Stimulated activated CD8-positive, alpha-beta memory T cell treated with anti-CD3 and anti-CD28 coated beads, Interleukin-7, amount 100 ng/mL, for 4 hours (primary cell): ENCODE results near the gene GNAQ.

Source experiments
- DNase-seq, 2 donors: peaks; one replicate each; pipeline ENCODE4 v3.0.0-alpha.2; 2020; ENCODE audit warnings: low read depth in 2 of 2

The GNAQ gene

GRCh38 chr9:77944556-77945243, 86.9 kb downstream of the GNAQ start:
- no peak for DNase-seq

- no peak for DNase-seq
These were observed 88.6 kb downstream of the GNAQ start for GRCh38 chr9:77943057-77943456.

GRCh38 chr9:77939149-77939668, 92.4 kb downstream of the GNAQ start:
- no peak for DNase-seq

- no peak for DNase-seq
These were observed 93.4 kb downstream of the GNAQ start for GRCh38 chr9:77938163-77938562.

- DNase-seq, result no peak
These were observed 95.6 kb downstream of the GNAQ start for GRCh38 chr9:77935974-77936373.

GRCh38 chr9:77935211-77935610, 96.4 kb downstream of the GNAQ start:
- no peak for DNase-seq

GRCh38 chr9:77933976-77934375, 97.6 kb downstream of the GNAQ start:
- no peak for DNase-seq

GRCh38 chr9:77933019-77933418, 98.6 kb downstream of the GNAQ start:
- no peak for DNase-seq

- DNase-seq, result no peak
These were observed 101.7 kb downstream of the GNAQ start for GRCh38 chr9:77929942-77930341.

GRCh38 chr9:77927265-77927664, 104.3 kb downstream of the GNAQ start:
- no peak for DNase-seq

GRCh38 chr9:77926371-77926878, 105.2 kb downstream of the GNAQ start:
- no peak for DNase-seq

GRCh38 chr9:77922591-77922990, 109.0 kb downstream of the GNAQ start:
- DNase-seq, result no peak

GRCh38 chr9:77917800-77918199, 113.8 kb downstream of the GNAQ start:
- no peak for DNase-seq

GRCh38 chr9:77916820-77917219, 114.8 kb downstream of the GNAQ start:
- DNase-seq, result no peak

- no peak for DNase-seq
These were observed 115.2 kb downstream of the GNAQ start for GRCh38 chr9:77916410-77916819.

GRCh38 chr9:77915744-77916143, 115.9 kb downstream of the GNAQ start:
- DNase-seq, result no peak

- no peak for DNase-seq
These were observed 118.5 kb downstream of the GNAQ start for GRCh38 chr9:77912895-77913693.

GRCh38 chr9:77911928-77912327, 119.7 kb downstream of the GNAQ start:
- DNase-seq, result no peak

GRCh38 chr9:77910194-77910621, 121.4 kb downstream of the GNAQ start:
- DNase-seq, result no peak

- DNase-seq, result no peak
These were observed 122.3 kb downstream of the GNAQ start for GRCh38 chr9:77909306-77909705.

- no peak for DNase-seq
These were observed 123.3 kb downstream of the GNAQ start for GRCh38 chr9:77908293-77908692.

GRCh38 chr9:77907585-77907984, 124.0 kb downstream of the GNAQ start:
- no peak for DNase-seq

- DNase-seq, result no peak
These were observed 124.6 kb downstream of the GNAQ start for GRCh38 chr9:77906991-77907390.
